Adipose tissue (tissue), 3 donors: ENCODE results near the gene CAMSAP1. TPM values are rescaled to one million over a fixed set of nuclear protein-coding genes. Genes with fewer than 3 reads are reported as not detected.
"Not testable (repeated sequence)": the region's sequence is repeated elsewhere in the genome, so short reads cannot be mapped to it uniquely, and the experiment has no call there.

ENCODE experiments used
- H3K27ac ChIP-seq: one replicate; pipeline ENCODE4 v1.5.1; 2013; ENCODE audit warnings: low read depth, low read length
- WGBS, 3 donors: extraction: QIAGEN DNeasy Blood & Tissue Kit; methylation state at CpG; one replicate each; pipeline ENCODE4 v1.1.7; 2013; 5-methylcytosine and 5-hydroxymethylcytosine counted together
- polyA plus RNA-seq, 3 donors: library from polyadenylated mRNA; stranded (reverse); fragments of 200-250 nt; gene quantifications; one replicate each; pipeline ENCODE4 v1.2.3, GENCODE V29; 2013
- donor health status: healthy with polysubstance abuse.
- donor health status: Bipolar disorder and iron deficiency.
- donor health status: healthy.

CAMSAP1 gene
- polyA plus RNA-seq, 3 donors: 5.7 to 12.0 (median 8.8) TPM

DNA sequence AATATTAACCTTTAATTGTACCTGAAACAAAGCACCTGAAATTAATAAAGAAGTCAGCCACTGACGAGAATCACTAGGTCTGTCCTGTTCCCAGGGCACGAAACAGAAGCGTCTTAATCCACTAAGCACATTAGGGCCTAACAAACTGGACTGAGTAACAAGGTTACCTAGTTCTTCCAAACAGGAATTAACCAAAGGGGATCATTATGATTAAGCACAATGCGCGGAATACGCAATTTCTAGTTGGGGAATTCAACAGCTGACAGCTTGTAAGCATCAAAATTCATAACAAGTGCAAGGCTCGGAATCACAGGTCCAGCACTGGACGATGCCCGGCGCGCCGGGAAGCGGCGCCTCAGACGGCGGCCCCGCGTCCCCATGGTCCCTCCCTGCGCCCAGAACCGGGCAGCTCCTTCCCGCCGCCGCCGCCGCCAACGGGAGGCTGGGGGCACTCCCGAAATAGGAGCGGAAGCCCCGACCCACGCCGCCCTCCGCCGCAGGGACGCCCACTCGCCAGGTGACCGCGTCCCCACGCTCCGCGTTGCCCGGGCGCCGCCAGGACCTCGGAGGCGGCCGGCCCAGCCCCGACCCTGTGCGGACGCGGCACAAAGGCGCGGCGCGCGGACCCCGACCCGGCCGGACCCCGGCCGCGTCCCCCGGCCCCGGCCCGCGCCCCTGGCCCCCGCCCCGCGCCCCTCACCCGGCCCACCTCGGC, 898 bp downstream of the CAMSAP1 start:
- H3K27ac ChIP-seq: no peak overlapping the region
- WGBS, 3 donors: 1 to 3% (median 2%) methylated on average over 42 to 70 of the region's 70 CpGs

DNA sequence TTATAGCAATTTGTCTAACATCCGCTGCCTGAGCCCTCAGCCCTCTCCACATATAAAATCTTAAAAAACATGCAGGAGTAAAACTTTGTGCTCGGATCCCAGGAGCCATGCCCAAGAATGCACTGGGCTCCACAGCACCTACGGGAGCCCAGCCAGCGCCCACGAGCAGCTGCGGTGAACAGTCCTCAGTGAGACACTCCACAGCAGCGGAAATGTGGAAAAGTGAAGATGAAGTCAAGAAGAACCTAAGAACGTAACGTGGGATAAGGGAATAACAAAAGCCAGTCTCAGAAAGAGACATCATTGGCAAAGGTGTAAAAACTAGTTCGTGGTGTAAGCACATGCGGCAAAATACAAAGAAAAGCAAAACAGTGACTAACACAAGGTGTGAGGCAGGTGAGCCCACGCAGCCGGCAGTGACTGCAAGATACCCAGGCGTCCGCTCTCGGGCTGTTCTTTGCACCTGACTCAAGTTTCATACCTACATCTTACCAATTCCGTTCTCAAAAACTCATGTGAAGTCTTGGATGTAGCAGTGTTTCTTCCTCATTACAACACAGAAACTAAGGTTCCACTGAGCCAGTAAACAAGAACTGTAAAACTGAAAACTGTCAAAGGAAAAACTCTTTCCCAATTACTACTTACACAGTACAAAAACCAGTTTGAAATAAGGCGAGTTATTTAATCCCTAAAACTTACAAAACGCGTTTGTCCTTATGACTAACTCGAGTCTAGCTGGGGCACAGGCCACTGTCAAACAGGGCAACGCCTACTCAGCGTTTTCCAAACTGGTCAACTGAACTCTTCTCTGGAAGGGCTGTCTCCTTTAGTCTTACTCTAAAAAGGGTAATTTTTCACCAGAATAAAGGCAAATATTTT, 1.7 kb downstream of the CAMSAP1 start:
- WGBS, 3 donors: 56 to 66% (median 62%) methylated on average over 23 of the region's 23 CpGs
- no peak overlapping the region for H3K27ac ChIP-seq

DNA sequence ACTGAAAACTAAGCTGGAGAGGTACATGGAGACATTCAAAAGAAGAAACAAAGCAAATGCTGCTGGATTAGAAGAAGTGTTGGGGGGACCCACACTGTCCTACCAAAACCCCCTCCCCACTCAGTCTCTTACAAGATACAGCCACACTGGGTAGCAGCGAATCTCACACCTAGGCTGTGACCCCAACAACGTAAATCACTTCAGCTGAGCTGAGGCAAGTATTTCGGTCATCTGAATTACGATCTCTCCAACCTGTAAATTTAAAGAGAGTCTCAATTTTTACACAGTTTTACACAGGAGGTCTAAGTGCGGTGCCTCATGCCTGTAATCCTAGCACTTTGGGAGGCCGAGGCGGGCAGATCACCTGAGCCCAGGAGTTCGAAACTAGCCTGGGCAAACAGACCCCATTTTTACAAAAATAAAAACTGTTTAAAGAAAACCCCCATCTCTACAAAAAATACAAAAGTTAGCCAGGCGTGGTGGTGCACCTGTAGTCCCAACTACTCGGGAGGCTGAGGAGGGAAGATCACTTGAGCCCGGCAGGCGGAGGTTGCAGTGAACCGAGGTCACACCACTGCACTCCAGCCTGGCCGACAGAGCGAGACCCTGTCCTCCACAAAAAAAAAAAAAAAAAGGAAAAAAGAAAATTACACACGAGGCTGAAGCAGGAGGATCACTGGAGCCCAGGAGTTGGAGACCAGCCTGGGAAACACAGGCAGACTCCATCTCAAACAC, 3.4 kb downstream of the CAMSAP1 start:
- WGBS, 3 donors: 94 to 97% (median 96%) methylated on average over 16 of the region's 16 CpGs
- H3K27ac ChIP-seq: no peak overlapping the region

DNA sequence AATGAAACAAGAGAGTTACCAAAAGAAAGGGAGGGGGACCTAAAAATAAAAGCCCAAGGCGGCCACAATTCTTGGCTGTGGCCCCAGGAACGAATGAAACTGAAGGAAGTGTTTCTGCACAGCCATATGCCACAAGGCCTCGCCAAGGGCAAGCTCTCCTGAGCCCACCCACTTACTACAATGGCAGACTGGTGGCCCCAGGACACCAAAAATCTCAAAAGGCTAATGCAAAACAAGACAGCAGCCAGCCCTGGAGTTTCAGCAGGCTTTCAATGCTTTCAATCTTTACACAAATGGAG, 4.0 kb downstream of the CAMSAP1 start:
- H3K27ac ChIP-seq: no peak overlapping the region
- 52 to 67% (median 53%) methylated on average over 3 of the region's 3 CpGs for WGBS, 3 donors

DNA sequence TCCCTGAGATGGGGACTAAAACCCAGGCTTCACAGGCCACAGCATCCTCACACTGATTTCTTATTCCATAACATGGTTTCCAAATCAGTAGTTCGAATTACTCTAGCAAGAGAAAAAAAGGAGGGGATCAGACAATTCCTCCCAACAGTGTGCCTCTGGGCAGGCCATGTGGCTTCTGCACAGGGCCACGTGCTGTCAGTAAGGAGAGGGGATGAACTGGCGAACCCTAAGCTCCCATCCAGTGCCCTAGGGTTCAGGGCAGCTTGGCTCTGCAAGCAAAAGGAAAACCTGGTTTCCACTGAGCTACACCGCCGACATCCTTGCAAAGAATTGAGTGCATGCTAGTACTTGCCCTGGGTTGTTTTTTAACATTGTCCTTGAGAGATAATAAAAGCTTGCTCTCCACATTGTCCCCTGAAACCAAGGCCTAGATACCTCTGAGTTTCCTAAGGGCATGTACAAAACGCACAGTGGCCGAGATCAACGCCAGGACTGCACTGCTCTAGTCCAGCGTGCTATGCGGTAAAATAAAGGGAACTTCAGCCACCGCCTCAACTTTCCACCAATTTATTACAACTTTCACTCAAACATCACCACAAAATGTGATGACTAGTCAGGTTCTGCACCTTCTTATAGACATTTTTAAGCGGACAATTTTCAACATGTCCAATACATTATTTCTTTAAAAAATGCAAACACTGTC, 4.5 kb downstream of the CAMSAP1 start:
- H3K27ac ChIP-seq: no peak overlapping the region
- 84 to 92% (median 90%) methylated on average over 12 of the region's 12 CpGs for WGBS, 3 donors

DNA sequence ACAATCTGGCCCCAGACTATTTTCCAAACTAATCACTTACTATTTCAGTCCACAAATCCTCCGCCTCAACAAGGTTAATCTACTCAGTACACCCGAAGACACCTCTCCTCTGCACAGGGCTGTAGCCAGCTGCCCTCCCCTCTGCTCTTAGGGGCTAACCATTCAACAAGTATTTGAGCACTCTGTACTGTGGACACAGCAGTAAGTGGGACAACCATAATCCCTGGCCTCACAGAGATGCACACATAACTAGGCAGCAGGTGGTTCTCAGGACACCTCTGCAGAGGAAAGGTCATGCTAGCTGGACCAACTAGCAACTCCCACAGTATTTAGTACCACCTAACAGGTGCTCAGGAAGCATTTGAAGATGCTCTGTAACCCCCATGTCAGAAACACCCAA, 5.5 kb downstream of the CAMSAP1 start:
- H3K27ac ChIP-seq: no peak overlapping the region

DNA sequence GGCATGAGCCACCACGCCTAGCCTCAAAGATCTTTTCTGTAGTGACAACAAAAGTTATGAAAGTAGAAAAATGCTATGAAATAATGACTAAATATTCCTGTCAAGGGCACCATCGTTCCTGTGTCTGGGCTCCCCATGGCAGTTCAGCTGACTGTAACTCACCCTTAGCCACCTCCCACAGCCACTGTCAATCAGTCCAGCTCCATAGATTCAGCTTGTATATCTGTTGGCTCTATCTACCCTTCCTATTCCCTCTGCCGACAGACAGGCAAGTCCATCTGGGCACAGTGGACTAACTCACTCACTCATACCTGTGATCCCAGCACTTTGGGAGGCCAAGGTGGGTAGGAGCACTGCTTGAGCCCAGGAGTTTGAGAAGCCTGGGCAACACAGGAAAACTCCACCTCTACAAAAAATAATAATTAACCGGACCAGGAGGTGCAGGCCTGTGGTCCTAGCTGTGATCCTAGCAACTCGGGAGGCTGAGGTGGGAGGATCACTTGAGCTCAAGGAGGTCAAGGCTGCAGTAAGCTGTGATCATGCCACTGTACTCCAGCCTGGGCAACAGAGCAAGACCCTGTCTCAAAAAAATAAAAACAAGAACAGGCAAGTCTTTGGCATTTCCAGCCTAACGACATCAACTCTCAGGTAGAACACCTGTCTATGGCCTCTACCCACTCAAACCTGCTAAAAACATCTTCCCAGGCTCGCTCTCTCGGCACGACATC, 6.2 kb downstream of the CAMSAP1 start:
- 88 to 96% (median 95%) methylated on average over 9 of the region's 9 CpGs for WGBS, 3 donors
- no peak overlapping the region for H3K27ac ChIP-seq

More for the DNA sequence above, 5.5 kb downstream of the CAMSAP1 start:
- WGBS, 3 donors: 88 to 94% (median 93%) methylated on average over 2 of the region's 2 CpGs

DNA sequence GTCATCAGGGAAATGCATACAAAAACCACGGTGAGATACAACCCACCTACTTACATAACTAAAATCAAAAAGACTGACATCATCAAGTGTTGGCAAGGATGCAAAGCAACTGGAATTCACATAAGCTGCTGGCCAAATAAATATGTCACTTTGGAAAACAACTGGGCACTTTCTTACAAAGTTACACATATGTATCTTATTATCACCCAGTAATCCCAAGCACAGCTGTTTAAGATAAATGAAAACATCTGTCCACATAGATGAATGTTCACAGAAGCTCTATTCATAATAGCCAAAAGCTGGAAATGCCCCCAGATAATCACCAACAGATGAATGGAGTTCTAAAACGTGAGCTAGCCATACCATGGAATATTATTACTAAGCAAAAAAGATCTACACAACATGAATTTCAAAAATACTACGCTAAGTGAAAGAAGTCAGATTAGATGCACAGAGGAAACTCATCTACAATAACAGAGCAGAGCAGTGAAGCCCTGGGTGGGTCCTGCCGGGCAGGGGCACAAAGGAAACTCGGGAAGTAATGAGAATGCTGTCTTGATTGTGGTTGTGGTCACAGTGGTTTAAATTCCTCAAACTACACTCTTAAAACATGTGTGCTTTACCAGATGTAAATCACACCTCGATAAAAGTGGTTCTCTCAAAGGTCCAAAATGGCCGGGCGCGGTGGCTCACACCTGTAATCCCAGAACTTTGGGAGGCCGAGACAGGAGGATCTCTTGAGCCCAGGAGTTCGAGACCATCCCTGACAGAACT, 8.5 kb downstream of the CAMSAP1 start:
- H3K27ac ChIP-seq: no peak overlapping the region
- WGBS, 3 donors: 72 to 89% (median 77%) methylated on average over 11 of the region's 11 CpGs

DNA sequence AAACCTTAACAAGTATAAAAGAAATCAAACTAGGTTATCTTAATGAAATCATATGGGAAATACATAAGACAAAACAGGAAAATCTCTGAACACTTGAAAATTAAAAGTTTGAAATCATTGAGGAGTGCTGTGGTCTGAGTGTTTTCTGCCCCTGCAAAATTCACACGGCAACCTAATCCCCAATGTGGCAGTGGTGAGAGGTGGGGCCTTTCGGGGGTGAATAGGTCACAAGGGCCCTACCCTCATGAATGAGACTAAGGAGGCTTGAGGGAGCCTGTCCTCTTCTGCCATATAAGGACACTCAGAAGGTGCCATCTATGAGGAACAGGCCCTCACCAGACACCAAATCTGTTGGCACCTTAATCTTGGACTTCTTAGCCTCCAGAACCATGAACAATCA, 10.7 kb downstream of the CAMSAP1 start:
- 88 to 96% (median 94%) methylated on average over 2 of the region's 2 CpGs for WGBS, 3 donors
- H3K27ac ChIP-seq: no peak overlapping the region

DNA sequence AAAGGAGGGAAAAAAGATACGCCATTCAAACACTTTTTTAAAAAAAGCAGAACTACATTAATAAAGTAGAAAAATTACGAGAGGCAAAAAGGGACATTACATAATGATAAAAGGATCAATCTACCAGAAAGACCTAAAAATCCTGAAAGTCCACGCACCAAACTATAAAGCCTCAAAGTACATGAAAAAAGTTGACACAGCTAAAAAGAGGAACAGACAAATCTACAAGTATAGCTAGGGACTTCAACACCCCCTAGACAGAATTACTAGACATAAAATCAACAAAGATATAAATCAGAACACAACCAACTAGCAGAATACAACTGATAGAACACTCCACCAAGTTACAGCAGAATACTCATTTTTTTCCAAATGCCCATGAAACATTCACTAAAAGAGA, 11.1 kb downstream of the CAMSAP1 start:
- 70 to 89% (median 75%) methylated on average over 3 of the region's 3 CpGs for WGBS, 3 donors
- H3K27ac ChIP-seq: no peak overlapping the region

DNA sequence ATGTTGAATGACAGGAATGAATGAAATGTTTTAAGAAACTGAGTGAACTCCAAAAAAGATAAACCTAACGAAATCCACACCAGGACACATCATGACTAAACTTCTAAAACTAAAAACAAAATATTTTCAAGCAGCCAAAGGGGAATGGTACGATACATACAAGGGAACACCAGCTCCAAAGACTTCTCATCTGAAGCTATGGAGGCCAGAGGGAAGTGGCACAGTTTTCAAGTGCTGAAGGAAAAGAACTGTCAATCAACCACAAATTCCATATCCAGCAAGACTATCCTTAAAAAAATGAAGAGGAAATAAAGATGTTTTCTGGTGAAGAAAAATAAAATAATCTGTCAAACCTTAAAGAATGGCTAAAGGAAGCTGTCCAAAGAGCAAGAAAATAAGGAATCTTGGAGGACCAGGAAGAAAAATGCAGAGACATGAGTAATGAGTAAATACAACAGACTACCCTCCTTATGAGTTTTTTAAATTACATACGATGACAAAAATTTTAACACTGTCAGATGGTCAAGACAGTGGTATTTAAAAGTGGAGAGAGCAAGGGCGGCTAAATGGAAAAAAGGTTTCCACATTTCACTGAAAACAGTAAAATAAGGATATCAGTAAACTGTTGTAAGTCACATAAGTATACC, 12.0 kb downstream of the CAMSAP1 start:
- 94 to 97% (median 96%) methylated on average over 4 of the region's 4 CpGs for WGBS, 3 donors
- H3K27ac ChIP-seq: no peak overlapping the region

DNA sequence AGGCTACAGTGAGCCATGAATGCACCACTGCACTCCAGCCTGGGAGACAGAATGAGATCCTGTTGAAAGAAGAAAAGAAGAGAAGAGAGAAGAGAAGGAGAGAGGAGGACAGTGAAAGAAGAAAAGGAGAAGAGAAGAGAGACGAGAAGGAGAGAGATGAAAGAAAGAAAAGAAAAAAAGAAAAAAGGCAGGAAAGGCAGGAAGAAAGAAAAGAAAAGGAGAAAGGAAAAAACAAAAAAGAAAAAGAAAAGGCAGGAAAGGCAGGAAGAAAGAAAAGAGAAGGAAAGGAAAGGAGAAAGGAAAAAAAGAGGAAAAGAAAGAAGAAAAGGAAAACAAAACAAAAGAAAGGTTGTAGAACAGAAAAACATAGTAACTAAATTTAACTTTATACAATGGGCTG, 14.2 kb downstream of the CAMSAP1 start:
- WGBS, 3 donors: 74 to 90% (median 77%) methylated on average over 1 of the region's 1 CpG
- no peak overlapping the region for H3K27ac ChIP-seq

DNA sequence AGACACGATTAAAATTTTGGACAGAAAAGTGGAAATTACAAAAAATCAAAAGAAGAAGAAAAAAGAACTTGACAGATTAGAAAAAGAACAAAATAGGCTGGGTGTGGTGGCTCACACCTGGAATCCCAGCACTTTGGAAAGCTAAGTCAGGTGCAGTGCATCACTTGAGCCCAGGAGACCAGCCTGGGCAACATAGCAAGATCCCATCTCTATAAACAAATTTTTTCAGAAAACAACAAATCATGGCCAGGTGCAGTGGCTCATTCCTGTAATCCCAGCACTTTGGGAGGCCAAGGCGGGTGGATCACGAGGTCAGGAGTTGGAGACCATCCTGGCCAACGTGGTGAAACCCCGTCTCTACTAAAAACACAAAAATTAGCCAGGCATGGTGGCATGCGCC, 15.0 kb downstream of the CAMSAP1 start:
- not testable (repeated sequence) for H3K27ac ChIP-seq
- WGBS, 3 donors: 96 to 99% (median 98%) methylated on average over 6 of the region's 6 CpGs

DNA sequence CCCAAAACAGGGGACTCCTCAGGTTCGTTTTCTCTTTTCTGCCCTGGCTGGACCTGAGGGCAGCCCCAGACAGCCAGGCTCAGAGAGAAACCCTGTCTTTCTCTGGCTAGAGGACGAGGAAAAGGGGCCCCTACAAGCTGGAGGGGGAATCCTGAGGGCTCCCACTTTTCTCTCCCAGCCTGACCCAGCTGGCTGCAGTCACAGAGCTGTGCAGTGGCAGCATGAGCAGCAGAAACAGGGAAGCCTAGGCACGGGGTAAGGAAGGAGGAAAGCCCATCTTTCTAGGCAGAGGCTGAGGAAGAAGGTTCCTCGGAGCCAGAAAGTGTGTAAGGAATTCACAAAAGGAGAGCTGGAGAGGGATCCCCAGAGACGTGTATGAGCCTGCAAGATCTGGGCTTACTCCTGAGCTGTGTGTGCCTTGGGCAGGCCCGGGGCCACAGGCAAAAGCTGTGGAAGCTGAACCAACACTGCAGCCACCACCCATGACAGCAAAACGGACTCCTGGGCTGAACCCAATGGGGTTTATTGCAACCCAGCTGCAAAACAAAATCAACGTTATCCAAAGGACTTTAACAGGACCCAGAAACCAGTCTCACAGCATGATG, 16.2 kb downstream of the CAMSAP1 start:
- WGBS, 3 donors: 68 to 82% (median 75%) methylated on average over 8 of the region's 8 CpGs
- H3K27ac ChIP-seq: no peak overlapping the region

DNA sequence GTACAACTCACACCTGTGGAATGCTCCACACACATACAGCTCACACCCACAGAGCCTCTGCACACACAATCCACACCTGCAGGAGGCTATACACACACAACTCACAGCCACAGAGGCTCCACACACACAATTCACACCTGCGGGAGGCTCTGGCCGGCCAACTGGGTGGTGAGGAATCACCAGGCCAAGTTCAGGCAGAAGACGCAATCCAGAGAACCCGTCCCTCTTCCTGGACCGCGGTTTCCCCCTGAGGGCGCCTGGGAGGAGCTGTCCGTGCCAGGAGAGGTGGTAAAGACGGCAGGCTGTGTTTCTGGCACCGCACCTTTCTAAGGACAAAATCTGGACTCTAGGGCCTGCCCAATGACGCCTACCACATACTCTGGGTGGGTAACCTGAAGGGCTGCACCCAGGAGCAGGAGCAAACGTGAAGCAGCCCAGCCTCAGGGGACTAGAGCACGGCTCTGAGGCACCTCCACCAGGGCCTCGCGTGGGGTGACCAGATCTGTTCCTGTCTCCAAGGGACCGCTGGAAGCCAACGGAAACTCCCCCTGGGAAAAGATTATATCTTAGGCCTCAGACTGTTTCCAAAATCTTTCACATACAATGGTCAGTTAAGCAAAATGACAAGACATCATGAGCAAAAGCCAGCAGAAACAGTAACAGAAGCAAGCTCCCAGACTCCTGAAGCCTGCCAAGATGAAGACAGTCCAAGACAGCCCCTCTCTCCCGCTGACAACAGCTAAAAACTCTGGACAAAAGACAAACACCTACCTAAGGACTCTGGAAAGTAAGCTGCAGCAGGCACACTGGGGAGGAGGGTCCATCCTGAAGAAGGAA, 16.9 kb downstream of the CAMSAP1 start:
- H3K27ac ChIP-seq: no peak overlapping the region
- WGBS, 3 donors: 67 to 74% (median 67%) methylated on average over 18 of the region's 18 CpGs
